Thymus (tissue), 11 donors: ENCODE measurements around the gene FBXO24. TPM values are rescaled to one million over a fixed set of nuclear protein-coding genes. Genes with fewer than 3 reads are reported as not detected.
A peak's percentile ranks its signal among the peaks of the same experiment; 100 is the strongest.

Experiments
- DNase-seq, 9 donors: peaks; one replicate each; pipeline ENCODE4 v3.0.0-alpha.2; 2013; ENCODE audit warnings: low spot score in 9 of 9, low read depth in 6 of 9, missing footprints in 1 of 9
- H3K27ac ChIP-seq, 2 donors: one replicate each; pipeline ENCODE4 v1.5.1; 2013; ENCODE audit warnings: control low read depth in 1 of 2, low read depth in 1 of 2, low read length in 1 of 2, mild to moderate bottlenecking in 1 of 2, moderate library complexity in 1 of 2
- H3K27me3 ChIP-seq, 2 donors: one replicate each; pipeline ENCODE4 v1.5.1; 2013; ENCODE audit warnings: low read length in 1 of 2; ENCODE audit not compliant: control insufficient read depth in 2 of 2, insufficient read depth in 1 of 2
- H3K36me3 ChIP-seq, 2 donors: one replicate each; pipeline ENCODE4 v1.5.1; 2013; ENCODE audit warnings: low read length in 1 of 2, mild to moderate bottlenecking in 1 of 2, moderate library complexity in 1 of 2; ENCODE audit not compliant: control insufficient read depth in 2 of 2, insufficient read depth in 2 of 2
- H3K4me1 ChIP-seq, 2 donors: one replicate each; pipeline ENCODE4 v1.5.1; 2013; ENCODE audit warnings: low read length in 2 of 2; ENCODE audit not compliant: control insufficient read depth in 2 of 2, insufficient read depth in 2 of 2
- H3K4me3 ChIP-seq, 2 donors: one replicate each; pipeline ENCODE4 v1.5.1; 2013; ENCODE audit warnings: low read length in 2 of 2, control low read depth in 1 of 2, mild to moderate bottlenecking in 1 of 2
- H3K9me3 ChIP-seq, 2 donors: one replicate each; pipeline ENCODE4 v1.5.1; 2013; ENCODE audit warnings: low read length in 1 of 2, mild to moderate bottlenecking in 1 of 2; ENCODE audit not compliant: control insufficient read depth in 2 of 2, insufficient read depth in 1 of 2
- WGBS: extraction: QIAGEN DNeasy Blood & Tissue Kit; methylation state at CpG from one replicate; pipeline ENCODE4 v1.1.7; 2013; 5-methylcytosine and 5-hydroxymethylcytosine counted together
- polyA plus RNA-seq: library from polyadenylated mRNA; stranded (reverse); fragments of 200-250 nt; gene quantifications from one replicate; pipeline ENCODE4 v1.2.3, GENCODE V29; 2013
- total RNA-seq: library from RNA; stranded (reverse); fragments of 120-200 nt; gene quantifications from one replicate; pipeline ENCODE4 v1.2.4, GENCODE V29; 2013
- donor health status: healthy.

The FBXO24 gene
- total and polyA plus RNA-seq, 2 donors: 0.19 to 1.3 TPM

DNA sequence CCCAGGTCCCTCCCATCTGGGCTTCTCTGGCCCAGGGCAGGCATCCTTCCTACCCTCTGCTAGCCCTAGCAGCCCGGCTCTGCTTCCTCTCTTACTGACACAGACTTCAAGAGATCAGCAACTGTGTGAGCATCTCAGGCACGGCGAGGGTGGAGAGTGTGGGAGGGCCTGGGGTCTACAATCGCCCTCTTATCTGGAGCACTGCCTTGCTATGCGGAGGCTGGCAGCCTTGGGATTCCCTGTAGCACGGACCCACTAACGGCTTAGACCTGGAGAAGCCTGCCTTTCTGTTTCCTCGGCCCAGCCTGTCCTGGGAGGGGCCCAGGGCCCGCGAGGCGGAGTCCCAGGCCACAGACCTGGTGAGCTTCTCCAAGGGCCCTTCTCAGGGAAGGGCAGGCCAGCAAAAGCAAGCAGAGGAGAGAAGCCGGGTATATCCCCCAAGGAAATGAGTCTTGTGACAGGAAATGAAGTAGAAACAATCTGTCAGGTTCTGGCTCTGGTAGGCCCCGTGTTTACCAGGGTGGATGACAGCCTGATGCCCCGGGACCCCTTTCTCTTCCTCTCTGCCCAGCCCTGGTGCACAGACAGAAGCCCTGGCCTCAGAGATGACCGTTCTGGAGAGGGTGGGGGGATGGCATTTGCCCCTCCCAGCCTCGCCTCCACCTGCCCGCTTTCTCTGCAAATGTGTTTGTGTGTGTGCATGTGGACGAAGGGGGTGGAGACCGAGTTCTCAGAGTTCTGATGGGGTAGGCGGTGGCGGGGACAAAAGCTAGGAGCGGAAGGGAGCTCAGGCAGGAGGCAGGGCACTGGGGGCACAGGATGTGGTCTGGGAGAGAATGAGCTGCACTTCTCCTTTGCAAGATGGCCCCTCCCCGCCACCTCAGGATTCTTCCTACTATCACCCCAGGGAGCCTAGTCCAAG, 2.7 kb upstream of the FBXO24 start:
- Histone ChIP-seq H3K27ac (peak overlapping the region; percentile 93 to 99), H3K4me1 (peaks cover 15 to 44% of the 10 kb centered on the region in 2 donors)

DNA sequence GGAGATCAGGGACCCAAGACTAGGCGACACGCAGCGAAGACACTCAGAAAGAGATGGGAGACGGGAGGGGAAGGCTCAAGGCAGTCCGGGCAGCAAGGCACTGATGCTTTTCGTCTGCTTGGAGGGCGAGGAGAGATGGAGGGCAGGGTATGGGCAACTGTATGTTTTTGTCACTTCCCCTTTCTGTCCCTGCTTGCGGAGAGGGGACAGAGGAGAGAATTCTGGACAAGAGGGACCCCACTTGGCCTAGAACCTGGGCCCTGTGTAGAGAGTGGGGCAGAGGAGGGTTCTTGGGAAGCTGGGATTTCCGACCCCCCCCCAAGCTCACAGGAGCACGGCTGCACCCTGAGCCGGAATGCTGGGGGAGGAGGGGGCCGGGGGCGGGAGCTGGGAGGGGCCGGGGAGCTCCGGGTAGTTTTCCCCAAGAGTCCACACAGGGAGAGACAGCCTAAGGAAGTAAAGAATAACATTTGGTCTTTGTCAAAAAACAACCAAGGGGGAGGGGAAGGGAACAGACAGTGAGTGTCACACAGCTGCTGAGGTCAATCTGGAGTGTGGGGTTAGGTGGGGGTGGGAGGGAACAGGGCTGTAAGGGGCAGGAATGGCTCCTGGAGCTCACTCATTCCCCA, 2.0 kb upstream of the FBXO24 start:
- H3K4me1 ChIP-seq: peaks cover 15 to 44% of the 10 kb centered on the region in 2 donors
- peak in 2 of 9 donors; percentile 17 to 58 for DNase-seq
- 6% methylated on average over 15 of the region's 15 CpGs for WGBS

More for the DNA sequence above, 2.7 kb upstream of the FBXO24 start:
- 7% methylated on average over 23 of the region's 23 CpGs for WGBS
- peak in 5 of 9 donors; percentile 67 to 88 (median 69) for DNase-seq
- Histone ChIP-seq H3K27me3 (peaks cover 0 to 3% of the 10 kb centered on the region in 2 donors), H3K4me3 (peak overlapping the region; percentile 91 to 99), H3K36me3 (peaks cover 44 to 45% of the 10 kb centered on the region in 2 donors), H3K9me3 (no peaks in the 10 kb centered on the region)

DNA sequence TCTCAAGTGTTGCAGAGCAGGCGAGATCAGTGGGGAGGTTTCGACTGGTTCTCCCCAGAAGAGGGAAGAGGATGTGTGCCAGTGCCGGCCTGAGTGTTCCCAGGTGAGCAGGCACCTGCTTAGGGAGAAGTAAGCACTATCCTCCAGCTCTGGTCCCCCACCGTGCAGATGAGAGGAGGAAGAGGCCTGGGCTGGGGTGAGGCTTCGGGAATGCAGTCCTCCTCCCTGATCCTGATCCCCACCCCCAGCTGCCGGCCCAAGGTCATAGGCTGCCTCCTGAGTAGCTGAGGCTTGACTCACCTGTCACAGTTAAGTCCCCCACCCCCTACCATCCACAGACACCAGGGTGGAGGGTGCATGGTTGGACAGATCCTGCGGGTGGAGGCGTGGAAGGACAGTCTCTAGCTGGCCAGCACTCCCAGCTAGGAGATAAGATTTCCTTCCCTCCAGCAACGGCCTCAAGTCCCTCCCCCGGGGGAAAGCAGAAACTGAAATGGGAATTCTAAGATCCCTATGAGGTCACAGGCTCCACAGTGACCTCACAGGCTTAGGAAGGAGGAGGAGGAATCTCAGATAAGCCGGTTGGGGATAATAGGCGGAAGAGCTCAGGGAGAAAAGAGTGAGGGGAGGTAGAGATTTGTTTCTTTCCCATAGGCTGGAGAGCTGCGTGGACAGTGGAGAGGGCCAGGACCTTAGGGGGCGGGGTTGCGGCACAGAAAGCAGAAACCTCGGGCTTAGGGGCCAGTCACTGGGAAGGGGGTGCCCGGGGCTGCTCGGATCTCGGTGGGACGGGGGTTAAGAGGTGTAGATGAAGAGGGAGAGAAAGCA, 1.2 kb upstream of the FBXO24 start:
- H3K36me3 ChIP-seq: peaks cover 30 to 31% of the 10 kb centered on the region in 2 donors
- peak in 2 of 9 donors; percentile 24 to 29 for DNase-seq
- H3K27ac ChIP-seq: peak overlapping the region; percentile 93 to 99
- H3K4me1 ChIP-seq: peaks cover 15 to 44% of the 10 kb centered on the region in 2 donors
- H3K4me3 ChIP-seq: peak overlapping the region; percentile 91 to 99
- H3K9me3 ChIP-seq: no peaks in the 10 kb centered on the region
- H3K27me3 ChIP-seq: peaks cover 2 to 16% of the 10 kb centered on the region in 2 donors
- WGBS: 5% methylated on average over 20 of the region's 20 CpGs

More for the DNA sequence above, 2.0 kb upstream of the FBXO24 start:
- peak overlapping the region; percentile 93 to 99 for H3K27ac ChIP-seq
- peaks cover 36 to 38% of the 10 kb centered on the region in 2 donors for H3K36me3 ChIP-seq
- peak overlapping the region; percentile 91 to 99 for H3K4me3 ChIP-seq
- no peaks in the 10 kb centered on the region for H3K9me3 ChIP-seq
- H3K27me3 ChIP-seq: peaks cover 0 to 9% of the 10 kb centered on the region in 2 donors

DNA sequence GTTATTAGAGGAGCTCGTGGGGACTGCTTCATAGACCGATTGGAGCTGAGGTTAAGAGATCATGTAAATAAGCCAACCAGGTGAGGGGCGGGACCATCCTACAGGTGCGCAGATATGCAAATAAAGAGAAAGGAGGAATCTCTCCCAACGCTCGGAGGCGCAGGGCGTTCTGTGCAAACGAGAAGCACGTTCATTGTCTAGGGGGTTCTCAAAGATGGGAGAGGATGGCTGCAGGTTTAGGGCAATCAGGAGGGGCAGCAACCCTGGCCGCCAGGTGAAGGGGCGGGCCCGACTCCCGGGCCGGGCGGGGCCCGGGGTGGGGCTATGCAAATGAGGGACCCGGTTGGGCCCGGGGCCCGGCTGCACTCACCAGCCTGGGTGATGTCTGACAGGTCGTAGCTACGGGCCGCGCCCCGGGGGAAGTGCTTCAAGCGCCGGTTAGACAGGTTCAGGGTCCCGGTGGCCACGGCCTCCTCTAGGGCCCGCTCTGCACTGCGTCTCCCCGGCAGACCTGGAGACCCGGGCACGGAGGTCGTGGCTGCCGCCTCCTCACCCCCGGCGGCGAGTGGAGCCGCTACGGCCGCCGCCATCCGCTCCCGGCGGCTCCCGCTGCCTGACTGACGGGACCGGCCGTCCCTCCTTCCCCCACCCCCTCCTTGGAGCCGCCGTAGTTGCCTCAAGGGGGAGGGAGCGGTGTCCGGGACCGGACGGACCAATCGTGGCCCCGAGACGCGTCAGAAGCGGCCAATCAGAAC, 440 bp upstream of the FBXO24 start, which contains the start of gene LRCH4:
Gene LRCH4, minus strand, starts transcription at position 619 of the 755 bp plus-strand sequence. Its CDS starts 29 bp downstream, at position 590.
- H3K36me3 ChIP-seq: peaks cover 22 to 23% of the 10 kb centered on the region in 2 donors
- H3K9me3 ChIP-seq: no peaks in the 10 kb centered on the region
- peaks cover 15 to 44% of the 10 kb centered on the region in 2 donors for H3K4me1 ChIP-seq
- peaks cover 3 to 24% of the 10 kb centered on the region in 2 donors for H3K27me3 ChIP-seq
- under 1% methylated on average over 61 of the region's 61 CpGs for WGBS
- peak within 1 kb of the TSS; percentile 93 to 99 for H3K27ac ChIP-seq
- DNase-seq: peak in 3 of 9 donors; percentile 50 to 61 (median 59)
- peak within 1 kb of the TSS; percentile 91 to 99 for H3K4me3 ChIP-seq

DNA sequence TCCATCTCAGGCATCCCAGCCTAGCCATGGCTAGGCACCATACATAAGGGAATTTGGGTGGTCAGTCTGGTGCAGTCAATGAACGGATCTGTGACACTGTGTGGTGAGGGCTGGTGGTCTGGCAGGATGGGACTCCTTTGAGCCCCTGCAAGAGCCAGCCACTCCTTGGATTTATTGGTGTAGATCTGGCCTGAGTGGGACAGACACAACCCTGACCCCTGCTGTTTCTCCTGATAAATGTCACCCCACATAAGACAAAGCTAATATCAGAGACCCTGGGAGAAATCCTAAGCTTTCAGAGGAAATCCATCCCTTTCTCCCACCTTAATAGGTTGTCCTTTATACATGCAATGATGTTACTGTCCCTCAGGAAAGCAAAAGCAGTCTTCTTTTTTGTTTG, 2.3 kb downstream of the FBXO24 start:
- Histone ChIP-seq H3K36me3 (no peaks in the 10 kb centered on the region), H3K9me3 (no peaks in the 10 kb centered on the region), H3K27ac (no peak overlapping the region), H3K4me1 (peaks cover 4 to 28% of the 10 kb centered on the region in 2 donors), H3K4me3 (no peak overlapping the region), H3K27me3 (peaks cover 4 to 35% of the 10 kb centered on the region in 2 donors)
- WGBS: 85% methylated on average over 1 of the region's 1 CpG
- no peak for DNase-seq

DNA sequence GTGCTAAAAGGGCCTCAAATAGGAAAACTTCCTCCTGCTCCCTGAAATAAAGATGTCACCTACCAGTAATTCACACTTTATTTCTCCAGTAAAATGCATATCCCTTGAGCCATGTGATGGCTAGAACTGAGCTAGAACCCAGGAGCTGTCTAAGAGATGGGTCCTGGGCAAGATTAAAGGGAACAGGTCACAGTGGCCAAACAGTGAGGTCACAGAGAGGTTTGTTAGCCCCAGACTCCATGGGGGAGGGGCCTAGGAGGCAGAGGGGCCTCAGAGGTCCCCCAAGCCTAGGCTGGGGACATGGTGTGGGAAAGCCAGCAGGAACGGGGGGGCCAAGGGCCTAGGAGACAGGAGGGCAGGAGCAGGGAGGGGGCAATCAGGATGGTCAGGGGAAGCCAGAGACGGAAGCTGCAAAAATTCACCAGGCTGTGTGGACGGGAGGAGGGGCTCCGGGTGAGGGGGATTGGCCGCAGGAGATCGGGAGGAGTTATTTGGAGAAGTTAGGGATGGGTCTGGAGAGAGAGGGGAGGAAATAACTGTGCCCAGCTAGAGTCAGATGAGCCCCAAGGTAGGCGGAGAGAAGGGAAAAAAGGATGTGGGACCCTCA, 3.3 kb downstream of the FBXO24 start:
- H3K27ac ChIP-seq: no peak overlapping the region
- peaks cover 2 to 19% of the 10 kb centered on the region in 2 donors for H3K4me1 ChIP-seq
- no peak overlapping the region for H3K4me3 ChIP-seq
- DNase-seq: no peak
- H3K27me3 ChIP-seq: peaks cover 4 to 35% of the 10 kb centered on the region in 2 donors
- 81% methylated on average over 7 of the region's 7 CpGs for WGBS
- no peaks in the 10 kb centered on the region for H3K36me3 ChIP-seq
- no peaks in the 10 kb centered on the region for H3K9me3 ChIP-seq

DNA sequence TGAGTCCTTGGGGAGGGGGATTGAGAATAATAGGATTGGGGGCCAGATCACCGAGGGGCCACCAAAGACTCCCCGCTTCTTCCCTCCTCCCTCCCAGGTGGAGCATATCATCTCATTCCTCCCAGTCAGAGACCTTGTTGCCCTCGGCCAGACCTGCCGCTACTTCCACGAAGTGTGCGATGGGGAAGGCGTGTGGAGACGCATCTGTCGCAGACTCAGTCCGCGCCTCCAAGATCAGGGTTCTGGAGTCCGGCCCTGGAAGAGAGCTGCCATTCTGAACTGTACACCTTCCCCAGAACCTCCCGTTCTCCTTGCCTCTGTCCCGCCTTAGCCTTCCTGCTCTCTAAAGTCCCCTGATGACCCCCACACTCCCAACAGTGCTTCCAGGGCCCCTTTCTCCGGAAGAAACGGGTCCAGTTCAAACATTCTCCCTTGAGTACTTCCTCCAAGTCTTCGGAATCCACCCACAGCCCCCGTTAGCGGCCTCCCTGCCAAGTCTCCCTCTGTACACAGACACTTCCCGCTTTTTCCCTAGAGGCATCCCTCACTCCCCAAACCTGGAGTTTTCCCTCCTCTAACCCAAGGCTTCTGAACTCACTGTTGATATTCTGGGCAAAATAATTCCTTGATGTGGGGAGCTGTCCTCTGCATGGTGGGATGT, 4.1 kb downstream of the FBXO24 start:
- Histone ChIP-seq H3K4me3 (no peak overlapping the region), H3K27me3 (peaks cover 4 to 35% of the 10 kb centered on the region in 2 donors), H3K36me3 (no peaks in the 10 kb centered on the region), H3K4me1 (peaks cover 0 to 11% of the 10 kb centered on the region in 2 donors), H3K27ac (no peak overlapping the region), H3K9me3 (no peaks in the 10 kb centered on the region)
- 59% methylated on average over 20 of the region's 20 CpGs for WGBS
- no peak for DNase-seq
